Measurements from ENCODE around the gene RMI1.
A peak's percentile ranks its signal among the peaks of the same experiment; 100 is the strongest.

Gene RMI1

DNA sequence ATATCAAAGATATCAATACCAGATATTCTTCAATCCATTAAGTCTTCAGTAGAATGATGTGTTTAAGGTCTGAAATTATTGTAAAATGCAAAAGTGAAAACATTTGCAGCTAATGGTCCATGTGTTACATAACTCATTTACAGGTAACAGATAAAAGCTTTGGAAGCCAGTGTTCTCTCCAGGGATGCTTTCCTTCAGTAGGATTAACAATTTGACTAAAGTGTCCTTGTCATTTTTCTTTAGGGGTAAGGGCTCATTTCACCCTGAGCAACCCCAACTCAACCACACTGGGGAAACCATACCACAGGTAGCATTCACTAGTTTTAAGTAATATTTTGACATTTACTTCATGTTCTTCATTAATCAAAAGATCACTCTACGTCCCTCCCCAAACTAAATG, 13.5 kb upstream of the RMI1 start:
- no peaks in the 10 kb centered on the region for H3K27me3 ChIP-seq (ENCODE audit: low read depth, low read length)
- peaks cover 24% of the 10 kb centered on the region for H3K79me2 ChIP-seq (ENCODE audit: low read length)
- H3K27ac ChIP-seq (ENCODE audit: low read length) = no peak overlapping the region
- no peak overlapping the region for H2AFZ ChIP-seq (ENCODE audit: low read depth, low read length)
- no peak overlapping the region for H3K4me2 ChIP-seq (ENCODE audit: low read length)
- peaks cover 44% of the 10 kb centered on the region for H3K36me3 ChIP-seq (replicated peaks; ENCODE audit: low read depth, low read length)
- no peak for TF ChIP-seq EZH2phosphoT487 (IDR thresholded peaks at IDR 0.05; ENCODE audit: low read depth)
- TF ChIP-seq, protein P1, sequence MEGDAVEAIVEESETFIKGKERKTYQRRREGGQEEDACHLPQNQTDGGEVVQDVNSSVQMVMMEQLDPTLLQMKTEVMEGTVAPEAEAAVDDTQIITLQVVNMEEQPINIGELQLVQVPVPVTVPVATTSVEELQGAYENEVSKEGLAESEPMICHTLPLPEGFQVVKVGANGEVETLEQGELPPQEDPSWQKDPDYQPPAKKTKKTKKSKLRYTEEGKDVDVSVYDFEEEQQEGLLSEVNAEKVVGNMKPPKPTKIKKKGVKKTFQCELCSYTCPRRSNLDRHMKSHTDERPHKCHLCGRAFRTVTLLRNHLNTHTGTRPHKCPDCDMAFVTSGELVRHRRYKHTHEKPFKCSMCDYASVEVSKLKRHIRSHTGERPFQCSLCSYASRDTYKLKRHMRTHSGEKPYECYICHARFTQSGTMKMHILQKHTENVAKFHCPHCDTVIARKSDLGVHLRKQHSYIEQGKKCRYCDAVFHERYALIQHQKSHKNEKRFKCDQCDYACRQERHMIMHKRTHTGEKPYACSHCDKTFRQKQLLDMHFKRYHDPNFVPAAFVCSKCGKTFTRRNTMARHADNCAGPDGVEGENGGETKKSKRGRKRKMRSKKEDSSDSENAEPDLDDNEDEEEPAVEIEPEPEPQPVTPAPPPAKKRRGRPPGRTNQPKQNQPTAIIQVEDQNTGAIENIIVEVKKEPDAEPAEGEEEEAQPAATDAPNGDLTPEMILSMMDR (IDR thresholded peaks at IDR 0.05; ENCODE audit: low read depth, low read length) = no peak
- H4K20me1 ChIP-seq (ENCODE audit: insufficient read depth, low read length) = peaks cover 53% of the 10 kb centered on the region
- H3K9me3 ChIP-seq (ENCODE audit: insufficient read depth, low read length) = no peaks in the 10 kb centered on the region
- H3K4me3 ChIP-seq (ENCODE audit: low read length) = no peak overlapping the region
- H3K9ac ChIP-seq (ENCODE audit: low read length) = no peak overlapping the region
- peaks cover 6% of the 10 kb centered on the region for H3K4me1 ChIP-seq (ENCODE audit: low read length)

DNA sequence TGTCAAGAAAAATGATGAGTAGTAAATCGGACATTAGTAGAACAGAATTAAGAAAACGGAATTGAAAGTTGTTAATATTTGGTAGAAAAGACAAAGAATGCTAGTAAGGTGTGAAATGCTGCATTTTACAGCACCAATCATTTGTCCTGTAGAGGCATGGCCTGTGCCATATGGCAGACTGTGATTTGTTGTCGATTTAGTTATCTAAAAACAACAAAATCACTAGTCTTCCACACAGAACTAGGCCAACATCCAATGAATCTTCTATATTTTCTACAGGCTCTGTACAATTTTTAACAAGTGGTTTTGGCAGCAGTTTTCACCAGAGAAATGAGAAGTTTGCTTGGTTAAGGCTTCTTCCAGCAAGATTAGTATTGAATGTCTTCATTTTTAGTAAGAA, 11.0 kb upstream of the RMI1 start:
- Histone ChIP-seq H3K4me3 (ENCODE audit: low read length) (no peak overlapping the region), H3K4me2 (ENCODE audit: low read length) (no peak overlapping the region), H3K9ac (ENCODE audit: low read length) (no peak overlapping the region), H3K79me2 (ENCODE audit: low read length) (peaks cover 49% of the 10 kb centered on the region), H3K27ac (ENCODE audit: low read length) (0 out of 2 replicates have a peak overlapping the region, but pooled peaks have one; percentile 11), H3K27me3 (ENCODE audit: low read depth, low read length) (no peaks in the 10 kb centered on the region), H4K20me1 (ENCODE audit: insufficient read depth, low read length) (peaks cover 79% of the 10 kb centered on the region), H3K9me3 (ENCODE audit: insufficient read depth, low read length) (no peaks in the 10 kb centered on the region), H2AFZ (ENCODE audit: low read depth, low read length) (no peak overlapping the region), H3K4me1 (ENCODE audit: low read length) (peaks cover 32% of the 10 kb centered on the region), H3K36me3 (replicated peaks; ENCODE audit: low read depth, low read length) (peaks cover 69% of the 10 kb centered on the region)
- TF ChIP-seq, protein P1 (IDR thresholded peaks at IDR 0.05; ENCODE audit: low read depth, low read length) = no peak
- no peak for TF ChIP-seq EZH2phosphoT487 (IDR thresholded peaks at IDR 0.05; ENCODE audit: low read depth)

DNA sequence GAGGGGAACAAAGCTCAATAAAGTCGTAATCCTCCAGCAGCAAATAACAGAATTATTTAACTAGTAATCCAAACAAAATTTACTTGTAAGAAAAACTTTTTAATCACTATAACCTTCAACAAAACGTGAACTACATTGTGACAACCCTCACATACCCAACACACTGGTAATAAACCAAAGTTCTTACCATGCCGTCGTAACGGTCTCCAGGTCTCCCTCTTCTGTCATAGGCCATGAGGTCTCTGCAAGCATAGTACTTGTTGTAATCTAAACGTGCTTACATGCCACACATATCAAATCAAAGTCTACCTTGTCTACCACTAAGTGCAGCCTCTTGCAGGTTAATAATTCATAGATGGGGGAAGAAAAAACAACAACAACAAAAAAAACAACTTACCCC, 9.1 kb upstream of the RMI1 start:
- H3K27ac ChIP-seq (ENCODE audit: low read length) = no peak overlapping the region

DNA sequence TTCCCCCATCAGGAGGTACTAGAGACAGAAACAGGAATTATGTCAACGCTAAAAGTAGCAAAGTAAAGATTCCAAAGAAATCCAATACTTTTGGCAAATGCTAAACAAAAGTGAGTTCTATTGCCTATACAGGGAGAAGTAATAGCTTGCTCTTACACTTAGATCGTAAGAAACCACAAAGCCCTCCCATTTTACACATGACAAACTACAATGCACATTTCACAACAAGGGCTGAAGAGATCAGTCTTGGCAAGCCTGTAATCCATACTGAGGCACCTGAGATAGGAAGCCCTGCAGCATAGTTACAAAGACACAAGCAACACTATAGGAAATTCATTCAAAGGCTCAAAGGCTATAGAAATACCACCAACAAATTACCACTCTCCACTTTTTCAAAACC, 8.3 kb upstream of the RMI1 start:
- peak overlapping the region; percentile 67 for H3K27ac ChIP-seq (ENCODE audit: low read length)
- no peak overlapping the region for H3K4me2 ChIP-seq (ENCODE audit: low read length)
- H3K27me3 ChIP-seq (ENCODE audit: low read depth, low read length) = no peaks in the 10 kb centered on the region
- H3K4me1 ChIP-seq (ENCODE audit: low read length) = peaks cover 58% of the 10 kb centered on the region
- H3K79me2 ChIP-seq (ENCODE audit: low read length) = peaks cover 76% of the 10 kb centered on the region
- TF ChIP-seq EZH2phosphoT487 (IDR thresholded peaks at IDR 0.05; ENCODE audit: low read depth) = no peak
- TF ChIP-seq, protein P1 (IDR thresholded peaks at IDR 0.05; ENCODE audit: low read depth, low read length) = no peak
- peaks cover 88% of the 10 kb centered on the region for H4K20me1 ChIP-seq (ENCODE audit: insufficient read depth, low read length)
- no peak overlapping the region for H3K4me3 ChIP-seq (ENCODE audit: low read length)
- no peaks in the 10 kb centered on the region for H3K9me3 ChIP-seq (ENCODE audit: insufficient read depth, low read length)
- H3K9ac ChIP-seq (ENCODE audit: low read length) = no peak overlapping the region
- H2AFZ ChIP-seq (ENCODE audit: low read depth, low read length) = no peak overlapping the region
- peaks cover 86% of the 10 kb centered on the region for H3K36me3 ChIP-seq (replicated peaks; ENCODE audit: low read depth, low read length)

More for the DNA sequence above, 9.1 kb upstream of the RMI1 start:
- no peak overlapping the region for H2AFZ ChIP-seq (ENCODE audit: low read depth, low read length)
- TF ChIP-seq, protein P1 (IDR thresholded peaks at IDR 0.05; ENCODE audit: low read depth, low read length) = no peak
- TF ChIP-seq EZH2phosphoT487 (IDR thresholded peaks at IDR 0.05; ENCODE audit: low read depth) = no peak
- no peak overlapping the region for H3K4me2 ChIP-seq (ENCODE audit: low read length)
- H3K36me3 ChIP-seq (replicated peaks; ENCODE audit: low read depth, low read length) = peaks cover 85% of the 10 kb centered on the region
- H3K4me3 ChIP-seq (ENCODE audit: low read length) = no peak overlapping the region
- peaks cover 50% of the 10 kb centered on the region for H3K4me1 ChIP-seq (ENCODE audit: low read length)
- no peak overlapping the region for H3K9ac ChIP-seq (ENCODE audit: low read length)
- H4K20me1 ChIP-seq (ENCODE audit: insufficient read depth, low read length) = peaks cover 87% of the 10 kb centered on the region
- peaks cover 68% of the 10 kb centered on the region for H3K79me2 ChIP-seq (ENCODE audit: low read length)
- H3K9me3 ChIP-seq (ENCODE audit: insufficient read depth, low read length) = no peaks in the 10 kb centered on the region
- H3K27me3 ChIP-seq (ENCODE audit: low read depth, low read length) = no peaks in the 10 kb centered on the region
